ENCODE data around the gene CHRDL2. TPM values are rescaled to one million over a fixed set of nuclear protein-coding genes. Genes with fewer than 3 reads are reported as not detected.

CHRDL2 gene
- total RNA-seq, 6 experiments from 2014 or later: 2.9 to 41.4 (median 23.9) TPM

DNA sequence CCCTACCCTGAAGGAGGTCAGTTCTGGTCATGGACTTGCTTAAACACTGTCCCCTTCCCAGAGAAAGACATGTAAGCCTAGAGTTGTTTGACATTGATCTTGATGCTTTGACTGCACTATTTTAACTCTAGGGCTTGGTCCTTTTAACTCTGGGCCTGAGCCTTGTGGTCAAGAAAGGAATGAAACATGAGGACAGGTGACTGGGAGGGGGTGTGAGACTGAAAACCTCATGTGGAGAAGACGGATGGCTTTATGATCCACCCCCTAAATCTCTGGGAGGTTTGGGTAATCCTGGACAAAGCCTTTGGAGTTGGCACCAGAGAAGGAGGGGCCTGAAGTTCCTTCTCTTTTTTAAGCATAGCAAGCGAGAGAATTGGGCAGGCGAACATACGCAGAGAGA lies 17.5 kb downstream of the CHRDL2 start:
- intact Hi-C loops (cut with DNase I): no loop called here
- no peaks in the 10 kb centered on the region for H3K27me3 ChIP-seq
- no peaks in the 10 kb centered on the region for H3K36me3 ChIP-seq
- TF ChIP-seq CTCF (IDR thresholded peaks at IDR 0.05): no peak
- TF ChIP-seq POLR2A (IDR thresholded peaks at IDR 0.05): no peak
- 44% methylated on average over 1 of the region's 4 CpGs for whole genome bisulfite sequencing (ENCODE audit: insufficient coverage, low coverage, low lambda C conversion rate, missing lambda C conversion rate)
- H3K27ac ChIP-seq: no peak overlapping the region
- no peaks in the 10 kb centered on the region for H3K9me3 ChIP-seq
- no peak overlapping the region for H3K4me3 ChIP-seq
- ATAC-seq: no peak
- no peak for DNase-seq
- H3K4me1 ChIP-seq: no peaks in the 10 kb centered on the region

- Histone ChIP-seq H3K27ac (no peak overlapping the region), H3K36me3 (no peaks in the 10 kb centered on the region), H3K9me3 (no peaks in the 10 kb centered on the region), H3K4me1 (no peaks in the 10 kb centered on the region), H3K4me3 (no peak overlapping the region), H3K27me3 (no peaks in the 10 kb centered on the region)
- ATAC-seq (peak in 1 of 4 donors; percentile 24), DNase-seq (no peak)
- 62% methylated on average over 4 of the region's 8 CpGs for WGBS (ENCODE audit: insufficient coverage, low coverage, low lambda C conversion rate, missing lambda C conversion rate)
- TF ChIP-seq CTCF (IDR thresholded peaks at IDR 0.05) (no peak), POLR2A (IDR thresholded peaks at IDR 0.05) (no peak)
- intact Hi-C loops (cut with DNase I): no loop called here
These were observed 20.8 kb downstream of the CHRDL2 start for GRCh38 chr11:74710281-74710938.

DNA sequence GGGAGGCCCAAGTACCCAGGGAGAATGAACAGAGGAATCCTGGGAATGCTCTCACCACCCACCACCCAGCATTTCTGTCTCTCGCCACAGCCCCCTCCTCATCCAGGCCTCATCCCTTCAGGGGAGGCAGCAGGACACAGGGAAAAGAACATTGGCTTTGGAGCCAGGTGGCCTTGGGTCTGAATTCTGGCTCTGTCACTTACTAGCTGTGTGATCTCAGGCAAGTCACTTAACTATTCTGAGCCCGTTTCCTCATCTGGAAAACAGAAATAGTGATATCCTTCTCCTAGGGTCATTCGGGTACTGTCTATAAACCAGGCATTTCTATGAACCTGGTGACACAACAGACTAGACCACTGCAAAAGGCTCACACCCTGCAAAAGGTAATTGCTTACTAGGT lies 22.1 kb downstream of the CHRDL2 start:
- WGBS (ENCODE audit: insufficient coverage, low coverage, low lambda C conversion rate, missing lambda C conversion rate): 68% methylated on average over 3 of the region's 3 CpGs
- intact Hi-C loops (cut with DNase I): no loop called here
- no peaks in the 10 kb centered on the region for H3K27me3 ChIP-seq
- TF ChIP-seq CTCF (IDR thresholded peaks at IDR 0.05) (no peak), POLR2A (IDR thresholded peaks at IDR 0.05) (no peak)
- H3K27ac ChIP-seq: no peak overlapping the region
- no peaks in the 10 kb centered on the region for H3K36me3 ChIP-seq
- no peaks in the 10 kb centered on the region for H3K4me1 ChIP-seq
- DNase-seq: no peak
- ATAC-seq: no peak
- H3K4me3 ChIP-seq: no peak overlapping the region
- no peaks in the 10 kb centered on the region for H3K9me3 ChIP-seq

DNA sequence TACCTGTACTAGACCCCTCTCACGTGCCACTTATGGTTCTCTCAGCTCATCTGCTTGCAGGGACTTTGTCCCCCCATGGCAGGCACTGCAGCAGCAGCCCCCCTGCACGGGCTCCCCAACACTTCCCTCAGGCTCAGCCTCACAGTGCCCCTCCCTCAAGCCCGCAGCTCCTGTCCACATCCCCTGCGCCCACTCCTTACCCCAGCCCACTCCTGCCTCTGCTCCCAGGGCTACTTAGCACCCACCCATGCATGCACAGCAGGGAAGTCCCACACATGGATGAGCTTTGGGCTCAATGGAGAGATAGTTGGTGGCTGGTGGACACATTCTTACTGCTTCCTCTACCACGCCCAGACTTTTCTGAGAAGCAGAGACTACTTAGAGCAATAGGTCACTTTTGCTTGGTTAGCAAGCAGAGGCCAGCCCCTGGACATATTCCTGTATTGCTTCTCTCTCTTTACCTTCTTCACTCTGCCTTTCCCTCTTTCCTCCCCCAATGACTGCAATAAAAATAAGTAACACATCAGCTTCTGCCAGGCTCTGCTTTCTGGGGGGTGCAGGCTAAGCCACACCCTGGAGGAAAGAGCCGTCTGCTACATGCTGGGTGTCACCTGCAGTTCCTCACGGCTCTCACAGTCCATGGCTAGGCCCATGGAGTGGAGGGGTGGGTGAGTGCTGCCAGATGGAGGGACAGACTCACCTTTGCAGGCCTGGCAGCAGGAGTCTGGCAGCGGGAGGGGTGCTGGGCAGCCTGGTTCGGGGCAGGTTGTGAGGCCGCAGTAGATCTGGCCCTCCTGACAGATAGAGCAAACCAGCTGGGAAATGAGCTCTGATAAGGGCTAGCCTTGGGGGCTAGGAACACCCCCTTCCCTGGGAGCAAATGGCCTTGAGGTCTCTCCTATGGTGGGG lies 23.4 kb downstream of the CHRDL2 start:
- intact Hi-C loops (cut with DNase I): no loop called here
- Histone ChIP-seq H3K4me3 (no peak overlapping the region), H3K27me3 (no peaks in the 10 kb centered on the region), H3K4me1 (no peaks in the 10 kb centered on the region), H3K27ac (no peak overlapping the region), H3K9me3 (no peaks in the 10 kb centered on the region), H3K36me3 (no peaks in the 10 kb centered on the region)
- TF ChIP-seq CTCF (IDR thresholded peaks at IDR 0.05) (no peak), POLR2A (IDR thresholded peaks at IDR 0.05) (no peak)
- ATAC-seq: no peak
- WGBS (ENCODE audit: insufficient coverage, low coverage, low lambda C conversion rate, missing lambda C conversion rate): 90% methylated on average over 9 of the region's 10 CpGs
- no peak for DNase-seq
